HL-60/S4 treated with phorbol 12-myristate 13-acetate at 8.2 ng/mL for 4 days and 3 days (cell line): ENCODE data around the gene ZIM2.
"Not testable (repeated sequence)": the region's sequence is repeated elsewhere in the genome, so short reads cannot be mapped to it uniquely, and the experiment has no call there.

Experiments used
- in situ Hi-C: fragments of 300-500 bp; cut with MboI; formaldehyde crosslinking; loops from 2 replicates; pipeline ENCODE4 v1.15.0; 2022; ENCODE audit warnings: low sequenced_read_pairs

ZIM2 gene

DNA sequence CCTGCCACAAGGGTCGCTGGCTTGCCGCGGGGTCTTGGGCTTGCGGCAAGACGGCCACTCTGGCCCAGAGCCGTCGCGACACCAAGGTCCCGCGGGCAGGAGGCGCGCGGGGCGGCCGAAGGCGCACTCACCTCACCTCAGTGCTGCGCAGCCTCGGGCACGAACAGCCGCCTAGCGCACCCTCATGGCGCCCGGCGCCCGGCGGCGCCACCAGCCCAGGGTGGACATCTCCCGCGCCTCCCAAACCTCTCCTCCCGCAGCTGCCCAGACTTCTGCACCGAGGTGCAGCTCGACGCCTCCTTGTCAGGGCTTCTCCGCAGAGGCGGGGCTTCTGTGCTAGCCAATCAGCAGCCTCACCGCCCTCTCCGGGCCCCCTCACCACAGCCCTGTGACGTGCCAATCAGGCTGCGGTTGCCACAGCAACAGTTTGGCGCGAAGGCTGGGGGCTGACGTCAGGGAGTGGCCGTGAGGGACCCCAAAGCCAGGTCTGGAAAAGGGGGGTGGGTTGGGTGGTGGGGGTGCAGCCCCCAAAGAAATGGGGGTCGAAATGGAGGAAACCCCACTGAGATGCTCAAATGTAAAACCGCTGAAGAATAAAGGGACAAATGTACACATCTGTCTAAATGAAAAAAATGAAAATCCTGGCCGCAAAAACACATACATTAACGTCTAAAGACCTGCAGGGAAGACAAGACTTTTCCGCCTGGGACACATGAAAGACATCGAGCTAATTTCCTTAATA is at the start of gene ZIM2, which contains the start of gene PEG3:
Gene ZIM2, minus strand, starts transcription at position 276 of the 742 bp plus-strand sequence. CDS start 16,449 bp downstream, outside the sequence.
Gene PEG3, minus strand, starts transcription at position 276 of the 742 bp plus-strand sequence. CDS start 16,071 bp downstream, outside the sequence.
- in situ Hi-C loops = no loop called here

DNA sequence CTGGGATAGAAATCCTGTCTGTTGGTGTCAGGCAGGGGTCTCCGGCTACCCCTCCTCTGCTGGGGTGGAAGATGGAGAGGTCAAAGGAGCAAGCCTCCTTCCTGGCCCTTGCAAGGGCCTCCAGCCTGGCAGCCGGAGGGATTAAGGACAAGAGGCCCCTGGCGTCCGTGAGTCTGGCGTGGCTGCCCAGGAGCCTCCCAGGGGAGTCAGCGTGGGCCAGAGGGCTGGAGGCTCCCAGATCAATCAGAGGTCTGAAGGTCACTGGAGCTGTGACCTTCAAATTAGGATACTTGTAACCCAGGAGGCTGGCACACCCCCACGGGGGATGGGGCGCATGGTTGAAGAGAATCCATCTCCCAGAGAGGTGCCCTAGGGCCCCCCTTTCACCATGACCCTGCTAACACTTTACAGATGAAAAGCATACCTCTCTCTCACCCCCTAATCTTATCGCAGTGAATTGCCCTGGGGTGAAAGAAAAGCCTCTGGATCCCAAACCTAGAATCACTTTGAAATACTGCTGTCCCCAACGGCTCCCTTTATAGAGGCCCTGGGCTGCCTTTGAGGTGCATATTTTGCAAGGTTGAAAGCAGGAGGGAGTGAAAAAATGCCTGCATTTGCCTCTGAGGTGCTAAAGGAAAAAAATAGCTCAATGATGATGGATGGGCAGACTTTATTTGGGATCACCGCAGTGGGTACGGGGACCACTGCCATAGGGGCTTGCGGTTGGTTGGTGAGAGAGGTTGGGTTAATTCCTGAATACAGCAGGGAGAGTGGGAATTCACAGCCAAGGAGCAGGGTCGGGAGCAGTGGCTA is 44.9 kb upstream of the ZIM2 start:
- in situ Hi-C loops = no loop called here

DNA sequence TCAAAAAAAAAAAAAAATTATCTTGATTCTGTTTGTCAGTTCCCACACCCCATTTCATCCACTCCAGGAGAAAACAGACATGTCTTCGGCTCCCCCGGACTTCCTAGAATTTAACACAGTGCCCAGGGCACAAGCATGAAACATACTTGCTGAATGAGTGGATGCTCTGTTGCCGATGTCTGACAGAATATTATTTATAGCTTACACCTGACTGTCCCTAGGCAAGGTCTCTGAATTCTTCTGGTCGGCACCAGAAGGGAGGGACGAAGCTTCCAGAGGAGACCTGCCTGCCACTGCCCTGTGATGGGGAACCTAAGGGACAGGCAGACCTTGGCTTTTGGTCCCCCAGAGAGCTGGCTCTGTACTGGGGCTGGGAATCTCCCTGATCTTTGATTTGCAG is 43.9 kb upstream of the ZIM2 start:
- in situ Hi-C loops = no loop called here

DNA sequence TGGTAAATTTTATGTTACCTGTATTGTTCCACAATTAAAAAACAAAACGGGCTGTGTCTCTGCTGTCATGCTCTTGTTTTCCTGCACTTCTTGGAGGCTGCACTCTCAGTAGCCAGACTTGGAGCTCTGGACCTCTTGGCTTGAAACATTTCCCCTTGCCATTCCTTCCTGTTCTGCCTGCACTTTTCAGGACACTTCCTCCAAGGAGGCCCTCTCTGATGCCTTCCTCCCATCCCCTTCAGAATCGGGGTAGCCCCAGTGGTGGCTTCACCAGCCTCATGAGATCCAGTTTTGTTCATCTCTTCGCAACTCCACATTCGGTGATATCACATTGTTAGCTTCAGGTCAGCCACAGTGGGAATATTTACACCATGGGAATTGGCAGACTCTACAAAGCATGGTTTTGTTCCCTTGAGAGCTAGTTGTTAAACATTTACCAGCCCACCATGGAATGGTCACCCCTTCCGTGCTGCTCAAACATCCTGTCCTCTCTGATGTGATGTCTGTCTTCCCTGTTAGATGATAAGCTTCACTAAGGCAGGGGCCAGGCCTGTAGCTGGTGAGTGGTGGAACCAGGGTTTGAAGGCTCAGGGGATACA is 40.2 kb upstream of the ZIM2 start:
- in situ Hi-C loops = no loop called here

DNA sequence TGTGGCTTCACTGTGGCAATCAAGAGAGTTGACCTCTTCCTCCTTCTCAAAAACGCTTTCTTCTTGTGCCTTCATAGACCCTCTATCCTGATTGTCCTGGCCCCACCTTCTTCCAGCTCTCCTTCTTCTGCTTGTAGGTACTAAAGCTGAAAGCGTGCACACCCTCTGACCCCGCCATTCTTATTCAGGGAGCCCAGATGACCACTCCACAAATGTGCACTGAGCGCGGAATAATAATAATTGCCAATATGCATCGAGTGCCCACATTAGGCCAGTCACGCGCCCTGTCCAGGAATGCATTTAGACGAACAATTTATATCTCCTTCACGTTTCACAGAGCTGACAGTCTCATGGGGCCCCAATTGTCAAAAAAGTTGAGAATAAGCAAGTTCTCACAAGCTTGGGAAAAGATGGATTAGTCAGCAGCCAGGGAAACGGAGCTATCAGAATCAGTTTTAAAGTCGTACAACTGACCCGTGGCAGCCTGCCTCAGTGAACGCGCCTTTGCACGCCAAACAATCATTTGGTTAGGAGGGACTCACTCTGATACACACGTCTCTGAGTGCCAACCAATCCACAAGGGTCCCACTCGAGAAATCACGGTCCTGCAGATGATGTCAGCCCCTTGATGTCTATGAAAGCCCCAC is 36.7 kb upstream of the ZIM2 start:
- in situ Hi-C loops = no loop called here

DNA sequence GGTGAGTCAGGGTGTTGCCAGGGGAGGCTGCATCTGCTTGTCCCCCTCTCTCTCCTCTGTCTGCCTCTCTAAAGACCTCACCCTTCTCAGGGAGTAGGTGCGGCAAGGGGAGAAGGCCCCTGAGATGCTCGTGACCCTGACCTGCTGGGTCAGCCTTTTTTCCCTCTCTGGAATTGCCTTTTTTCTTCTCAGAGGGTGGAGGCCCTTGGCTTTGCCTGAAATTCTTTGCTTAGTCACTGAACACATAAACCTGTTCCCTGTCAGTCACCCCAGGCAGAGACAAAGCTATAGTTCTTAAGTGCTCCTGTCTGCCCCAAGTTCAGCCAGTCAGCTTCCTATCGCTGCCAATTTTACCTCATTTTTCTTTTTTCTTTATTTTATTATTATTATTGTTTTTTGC is 35.2 kb upstream of the ZIM2 start:
- in situ Hi-C loops = no loop called here

DNA sequence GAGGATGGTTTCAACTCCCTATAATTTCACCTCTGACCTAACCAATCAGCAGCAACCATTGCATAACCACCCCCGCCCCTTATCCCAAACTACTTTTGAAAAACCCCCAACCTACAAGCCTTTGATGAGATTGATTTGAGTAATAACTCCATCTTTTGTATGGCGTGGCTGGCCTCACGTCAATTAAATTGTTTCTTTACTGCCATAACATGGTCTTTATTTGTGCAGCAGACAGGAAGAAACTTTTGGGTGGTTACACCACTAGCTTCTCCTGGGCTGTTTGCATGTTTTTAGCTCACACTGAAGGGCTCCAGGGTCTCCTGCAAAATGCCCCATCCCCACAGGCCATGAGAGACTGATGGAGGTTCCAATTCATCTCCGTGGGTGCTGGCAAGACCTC is 34.0 kb upstream of the ZIM2 start:
- in situ Hi-C loops = no loop called here

DNA sequence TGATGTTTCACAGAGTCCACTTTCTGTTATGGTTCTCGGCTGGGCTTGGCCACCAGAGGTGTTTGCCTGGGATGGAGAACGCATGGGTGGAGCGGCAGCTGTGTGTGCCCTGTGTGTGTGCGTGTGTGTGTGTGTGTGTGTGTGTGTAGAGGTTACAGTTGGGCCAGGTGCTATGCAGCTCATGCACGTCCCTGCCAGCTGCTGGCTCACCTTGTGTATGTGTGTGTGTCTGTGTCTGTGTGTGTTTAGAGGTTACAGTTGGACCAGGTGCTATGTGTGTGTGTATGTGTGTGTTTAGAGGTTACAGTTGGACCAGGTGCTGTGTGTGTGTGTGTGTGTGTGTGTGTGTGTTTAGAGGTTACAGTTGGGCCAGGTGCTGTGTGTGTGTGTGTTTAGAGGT is 33.0 kb upstream of the ZIM2 start:
- in situ Hi-C loops = no loop called here

DNA sequence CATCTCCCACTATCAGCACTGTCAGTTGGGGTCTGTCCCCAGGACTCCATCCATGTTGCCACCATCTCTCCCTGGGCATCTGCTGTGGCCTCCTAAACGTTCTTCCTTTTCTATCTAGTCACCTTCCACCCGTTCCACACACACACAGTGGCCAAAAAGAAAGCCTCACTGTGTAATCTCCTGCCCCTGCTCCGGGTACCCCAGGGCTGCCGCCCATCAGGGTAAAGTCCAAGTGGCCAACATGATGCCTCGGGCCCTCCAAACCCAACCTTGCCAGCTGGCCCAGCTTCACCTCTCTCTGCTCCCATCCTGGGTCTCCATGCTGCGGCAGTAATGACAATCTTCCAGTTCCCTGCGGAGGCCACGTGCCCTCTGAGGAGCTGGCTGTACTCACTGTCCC is 29.4 kb upstream of the ZIM2 start:
- in situ Hi-C loops = no loop called here

DNA sequence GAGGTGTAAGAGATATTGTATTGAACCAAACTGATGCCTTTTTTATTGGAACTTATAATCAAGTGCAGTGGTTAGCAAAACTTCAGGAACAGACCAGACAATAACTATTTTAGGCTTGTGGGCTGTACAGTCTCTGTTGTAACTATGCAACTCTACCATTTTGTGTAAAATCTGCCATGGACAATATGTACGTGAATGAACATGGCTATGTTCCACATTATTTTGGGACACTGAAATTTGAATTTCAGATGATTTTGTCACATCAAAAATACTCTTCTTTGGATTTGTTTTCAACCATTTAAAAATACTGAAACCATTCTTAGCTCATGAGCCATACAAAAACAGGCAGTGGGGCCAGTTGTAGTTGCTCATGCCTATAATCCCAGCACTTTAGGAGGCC is 27.9 kb upstream of the ZIM2 start:
- in situ Hi-C loops = no loop called here

DNA sequence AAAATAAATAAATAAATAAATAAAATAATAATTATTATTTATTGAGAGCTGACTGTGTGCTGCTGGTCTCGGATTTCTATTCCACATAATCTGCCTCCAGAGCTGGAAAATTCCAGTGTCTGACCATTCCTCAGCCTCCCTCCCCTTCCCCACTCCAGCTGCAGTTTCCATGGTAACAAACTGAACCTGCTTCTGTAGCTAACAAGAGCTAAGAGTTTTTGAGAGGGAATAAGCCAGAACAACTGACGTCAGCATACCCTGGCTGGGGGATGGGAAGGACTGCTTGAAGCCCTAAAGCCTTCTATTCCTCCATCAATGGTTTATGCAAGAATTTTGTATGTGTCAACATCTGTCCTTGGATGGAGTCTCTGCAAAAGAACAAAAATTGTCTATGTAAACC is 26.0 kb upstream of the ZIM2 start:
- in situ Hi-C loops = no loop called here

DNA sequence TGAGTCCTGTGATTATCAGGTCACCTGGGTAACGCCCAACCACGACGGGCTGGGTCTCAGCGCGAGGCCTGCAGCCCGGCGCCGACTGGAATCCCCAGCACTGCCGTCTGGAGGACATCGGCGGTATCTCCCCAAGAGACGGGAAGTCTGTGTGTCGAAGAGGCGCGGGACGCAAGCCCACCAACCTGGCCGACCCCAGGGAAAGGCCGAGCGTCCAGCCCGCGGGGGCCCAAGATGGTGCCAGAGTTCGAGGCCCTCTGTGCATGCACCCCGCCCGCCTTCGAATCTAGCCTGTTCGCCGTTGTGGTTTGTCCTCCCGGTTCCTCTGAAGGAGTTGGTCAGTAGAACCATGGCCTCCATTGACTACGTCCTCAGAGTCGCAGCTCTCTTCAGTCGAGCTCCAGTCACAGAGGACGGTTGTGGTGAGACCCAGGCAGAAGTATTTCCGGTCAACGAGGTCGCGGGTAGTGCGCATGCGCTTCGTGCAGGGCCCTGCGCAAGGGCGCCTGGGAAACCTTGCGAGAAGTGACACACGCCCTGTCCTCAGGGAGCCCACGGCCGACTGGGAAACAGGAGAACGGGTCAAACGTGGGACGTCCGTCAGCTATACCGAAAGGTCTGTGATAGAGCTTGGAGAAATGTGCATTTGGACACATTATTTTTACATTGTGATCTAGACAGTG is 24.1 kb upstream of the ZIM2 start:
- in situ Hi-C loops = no loop called here

DNA sequence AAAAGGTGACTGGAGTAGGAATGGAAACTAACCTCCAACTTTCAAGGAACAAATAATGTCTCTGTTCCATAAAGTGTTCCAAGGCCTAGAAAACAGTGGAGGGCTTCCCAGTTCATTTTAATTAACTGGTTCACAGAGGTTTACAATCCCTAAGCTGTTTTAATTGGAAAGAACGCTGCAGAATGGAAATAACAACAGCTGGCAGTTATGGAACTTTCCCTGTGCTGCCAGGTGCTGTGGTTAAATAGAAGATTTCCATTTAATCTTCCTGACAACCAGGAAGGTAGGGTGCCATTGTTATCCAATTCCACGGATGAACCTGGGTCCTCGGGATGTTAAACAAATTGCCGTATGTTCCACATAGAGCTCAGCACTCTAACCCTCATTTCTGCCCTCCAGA is 22.2 kb upstream of the ZIM2 start:
- in situ Hi-C loops = no loop called here

DNA sequence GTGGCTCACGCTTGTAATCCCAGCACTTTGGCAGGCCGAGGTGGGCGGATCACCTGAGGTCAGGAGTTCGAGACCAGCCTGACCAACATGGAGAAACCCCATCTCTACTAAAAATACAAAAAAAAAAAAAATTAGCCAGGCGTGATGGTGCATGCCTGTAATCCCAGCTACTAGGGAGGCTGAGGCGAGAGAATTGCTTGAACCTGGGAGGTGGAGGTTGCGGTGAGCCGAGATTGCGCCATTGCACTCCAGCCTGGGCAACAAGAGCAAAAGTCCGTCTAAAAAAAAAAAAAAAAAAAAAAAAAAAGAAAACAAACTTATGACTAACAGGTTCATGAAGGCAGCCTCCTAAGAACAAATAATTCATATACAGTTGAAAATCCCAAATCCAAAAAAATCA is 19.9 kb upstream of the ZIM2 start:
- in situ Hi-C loops = not testable (repeated sequence)

DNA sequence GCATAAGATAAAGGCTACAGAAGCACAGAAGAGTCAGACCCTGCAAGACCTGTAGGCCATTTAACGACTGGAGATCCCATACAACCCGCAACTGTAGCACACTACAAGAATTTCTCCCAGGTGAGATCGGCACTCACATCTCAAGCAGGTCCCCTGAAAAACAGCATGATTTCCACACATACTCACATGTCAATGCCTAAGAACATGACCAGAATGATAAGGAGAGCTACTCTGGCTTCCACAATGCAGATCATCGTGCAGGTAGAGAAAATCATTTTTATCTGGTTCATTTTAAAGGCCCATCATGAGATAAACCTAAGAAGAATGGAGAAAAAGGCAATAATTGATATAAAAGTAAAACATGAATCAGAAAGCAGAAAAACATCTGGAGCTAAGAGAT is 17.5 kb upstream of the ZIM2 start:
- in situ Hi-C loops = no loop called here

DNA sequence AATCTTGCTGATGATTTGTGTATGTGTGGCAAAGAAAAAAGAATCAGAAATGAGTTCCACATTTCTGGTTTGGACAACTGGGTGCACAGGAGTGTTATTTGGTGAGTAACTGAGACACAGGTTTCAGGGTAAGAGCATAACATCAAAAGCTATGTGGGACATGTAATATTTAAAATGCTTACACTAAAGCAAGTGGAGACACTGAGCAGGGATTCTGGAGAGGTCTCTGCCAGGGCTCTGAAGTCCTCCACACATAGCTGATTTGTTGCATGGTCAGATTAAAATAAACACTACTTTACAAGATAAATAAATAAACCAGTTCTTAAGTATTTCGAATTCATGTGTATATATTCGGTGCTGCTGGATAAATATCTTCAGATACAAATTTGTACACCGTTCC is 16.3 kb upstream of the ZIM2 start:
- in situ Hi-C loops = no loop called here

DNA sequence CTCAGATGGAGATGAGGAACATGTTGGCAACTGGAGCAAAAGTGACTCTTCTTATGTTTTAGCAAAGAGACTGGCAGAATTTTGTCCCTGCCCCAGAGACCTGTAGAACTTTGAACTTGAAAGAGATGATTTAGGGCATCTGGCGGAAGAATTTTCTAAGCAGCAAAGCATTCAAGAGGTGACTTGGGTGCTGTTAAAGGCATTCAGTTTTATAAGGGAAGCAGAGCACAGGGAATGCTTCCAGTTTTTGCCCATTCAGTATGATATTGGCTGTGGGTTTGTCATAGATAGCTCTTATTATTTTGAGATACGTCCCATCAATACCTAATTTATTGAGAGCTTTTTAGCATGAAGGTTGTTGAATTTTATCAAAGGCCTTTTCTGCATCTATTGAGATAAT is 11.8 kb upstream of the ZIM2 start:
- in situ Hi-C loops = not testable (repeated sequence)

DNA sequence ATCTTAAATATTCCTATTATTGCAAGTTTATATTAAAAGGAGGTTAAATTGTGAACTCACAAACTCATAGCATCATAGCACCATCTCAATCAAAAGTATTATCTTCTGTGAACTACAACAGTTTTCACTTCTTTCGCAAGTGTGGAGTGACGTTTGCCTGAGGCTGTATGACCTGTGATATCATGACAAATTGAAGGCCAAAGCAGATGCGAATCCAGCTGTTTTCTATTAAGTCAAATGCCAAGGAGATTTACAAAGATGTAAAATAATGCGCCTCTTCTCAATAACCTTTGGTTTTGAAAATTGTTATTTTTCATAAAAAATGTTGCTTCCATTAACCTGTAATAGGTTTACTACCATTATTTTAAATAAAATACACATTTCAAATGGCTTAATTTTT is 7.6 kb upstream of the ZIM2 start:
- in situ Hi-C loops = no loop called here

DNA sequence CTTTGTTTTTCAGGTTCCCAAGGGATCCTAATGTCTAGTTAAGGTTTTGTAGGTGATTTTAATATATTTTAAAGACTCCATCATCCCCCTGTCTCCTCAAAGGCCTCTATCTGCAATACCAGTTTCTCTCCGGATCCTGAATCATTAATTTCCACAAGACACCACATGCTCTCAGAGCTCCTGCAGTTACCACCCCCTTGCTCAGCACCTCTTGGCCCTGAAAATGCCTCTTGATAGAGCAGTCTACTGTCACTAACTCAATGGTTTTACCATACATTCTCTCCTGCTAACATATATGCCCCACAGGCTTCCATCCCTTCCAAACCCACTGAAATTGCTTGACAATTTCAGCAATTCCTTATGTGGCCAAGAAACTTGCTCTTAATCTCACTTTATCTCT is 1.9 kb upstream of the ZIM2 start:
- in situ Hi-C loops = no loop called here

DNA sequence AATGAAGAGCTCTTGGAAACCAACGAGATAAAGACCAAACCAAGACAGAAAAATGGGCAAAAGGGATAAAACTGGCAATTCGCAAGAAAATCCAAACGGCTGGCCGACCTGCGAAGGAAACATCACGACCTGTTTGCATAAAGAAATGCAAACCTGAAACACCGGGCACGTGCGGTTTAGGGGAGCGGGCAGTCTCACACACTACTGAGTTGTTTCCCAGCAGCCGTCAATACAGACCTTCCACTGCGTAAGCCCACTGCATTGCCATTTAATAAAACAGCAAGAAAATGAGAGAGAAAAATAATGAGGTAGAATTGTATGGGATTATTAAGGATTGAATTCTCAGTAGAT is 642 bp upstream of the ZIM2 start:
- in situ Hi-C loops = no loop called here
